Vagina (tissue), 2 donors: ENCODE data around the gene DNAJC25. TPM values are rescaled to one million over a fixed set of nuclear protein-coding genes. Genes with fewer than 3 reads are reported as not detected.

Source experiments
- DNase-seq, 2 donors: peaks; one replicate each; pipeline ENCODE4 v3.0.0-alpha.2; 2017; ENCODE audit errors: extremely low spot score in 2 of 2
- H3K27ac ChIP-seq: fragments of 200-600 bp; sonication (generic); one replicate; pipeline ENCODE4 v1.5.1; 2019
- H3K27me3 ChIP-seq: fragments of 200-600 bp; sonication (generic); one replicate; pipeline ENCODE4 v1.5.1; 2019
- H3K36me3 ChIP-seq, 2 donors: fragments of 200-600 bp; sonication (generic); one replicate each; pipeline ENCODE4 v1.5.1; 2017 to 2019
- H3K4me1 ChIP-seq: fragments of 200-600 bp; sonication (generic); one replicate; pipeline ENCODE4 v1.5.1; 2019
- H3K4me3 ChIP-seq, 2 donors: fragments of 200-600 bp; sonication (generic); 1 replicate in 1 of 2; 2 replicates in 1 of 2; pipeline ENCODE4 v1.5.1; 2016 to 2019
- H3K9me3 ChIP-seq: fragments of 200-600 bp; sonication (generic); one replicate; pipeline ENCODE4 v1.5.1; 2019
- CTCF ChIP-seq, 3 experiments: fragments of 450-650 bp in 2 of 3; fragments of 200-600 bp in 1 of 3; sonication (generic) in 1 of 3; IDR thresholded peaks; one replicate each; pipeline ENCODE4 v1.5.1; 2017 to 2019; ENCODE audit warnings: antibody characterized with exemption in 3 of 3, mild to moderate bottlenecking in 2 of 3, moderate library complexity in 2 of 3
- POLR2A ChIP-seq, 2 donors: fragments of 450-650 bp; IDR thresholded peaks; one replicate each; pipeline ENCODE4 v1.6.1; 2017; ENCODE audit warnings: antibody characterized with exemption in 2 of 2, mild to moderate bottlenecking in 2 of 2, moderate library complexity in 2 of 2
- POLR2AphosphoS5 ChIP-seq, 2 donors: sonication (generic); formaldehyde crosslinking; IDR thresholded peaks; one replicate each; pipeline ENCODE4 v1.9.0; 2017; ENCODE audit warnings: antibody characterized with exemption in 2 of 2, mild to moderate bottlenecking in 2 of 2, low read depth in 1 of 2; ENCODE audit not compliant: insufficient read depth in 1 of 2
- intact Hi-C: fragments of 100-400 bp; cut with DNase I; formaldehyde crosslinking; loops from one replicate; pipeline ENCODE4 v1.15.1; 2023
- total RNA-seq: library from RNA; depleted of rRNA; stranded (reverse); fragments of >200 nt; gene quantifications from one replicate; pipeline ENCODE4 v1.2.3, GENCODE V29; 2016

DNAJC25 gene
- total RNA-seq, 1 donor from 2014 or later: 6.1 TPM

GRCh38 chr9:111632060-111632459, 926 bp downstream of the DNAJC25 start:
- H3K9me3 ChIP-seq: no peaks in the 10 kb centered on the region
- H3K27me3 ChIP-seq: no peaks in the 10 kb centered on the region
- H3K36me3 ChIP-seq: no peaks in the 10 kb centered on the region
- peak overlapping the region; percentile 86 for H3K27ac ChIP-seq
- H3K4me1 ChIP-seq: peaks cover 48% of the 10 kb centered on the region
- no peak for TF ChIP-seq POLR2AphosphoS5 (IDR thresholded peaks at IDR 0.05; ENCODE audit: insufficient read depth in 1 of 2, low read depth in 1 of 2)
- TF ChIP-seq CTCF (IDR thresholded peaks at IDR 0.05): no peak
- TF ChIP-seq POLR2A (IDR thresholded peaks at IDR 0.05): no peak
- intact Hi-C loops: no loop called here
- DNase-seq: no peak
- peak overlapping the region; percentile 80 to 83 for H3K4me3 ChIP-seq

- H3K4me3 ChIP-seq: no peak overlapping the region
- no peaks in the 10 kb centered on the region for H3K36me3 ChIP-seq
- H3K9me3 ChIP-seq: no peaks in the 10 kb centered on the region
- intact Hi-C loops: no loop called here
- no peak overlapping the region for H3K27ac ChIP-seq
- DNase-seq: no peak
- H3K27me3 ChIP-seq: no peaks in the 10 kb centered on the region
- H3K4me1 ChIP-seq: peaks cover 48% of the 10 kb centered on the region
- TF ChIP-seq POLR2A (IDR thresholded peaks at IDR 0.05) (no peak), POLR2AphosphoS5 (IDR thresholded peaks at IDR 0.05; ENCODE audit: insufficient read depth in 1 of 2, low read depth in 1 of 2) (no peak), CTCF (IDR thresholded peaks at IDR 0.05) (no peak)
Measured at GRCh38 chr9:111632695-111633388, 1.7 kb downstream of the DNAJC25 start.

DNA sequence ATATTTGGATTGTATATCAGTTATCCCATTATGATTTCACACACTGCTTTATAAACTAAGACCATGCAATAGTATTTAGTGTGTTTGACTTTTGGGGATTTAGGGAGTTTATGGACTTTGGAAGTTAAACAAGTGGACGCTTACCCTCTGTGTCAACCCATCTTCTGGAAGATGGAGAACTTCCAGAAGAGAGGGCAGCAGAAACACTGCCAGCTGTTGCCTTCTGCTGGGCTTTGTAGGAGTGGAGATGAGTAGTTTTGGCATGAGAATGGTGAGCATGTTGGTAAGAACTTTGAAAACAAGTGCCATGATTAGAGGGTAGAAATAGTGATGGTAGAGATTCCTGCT, 2.2 kb downstream of the DNAJC25 start:
- Histone ChIP-seq H3K36me3 (no peaks in the 10 kb centered on the region), H3K4me1 (peaks cover 48% of the 10 kb centered on the region), H3K27ac (no peak overlapping the region), H3K4me3 (no peak overlapping the region), H3K9me3 (no peaks in the 10 kb centered on the region), H3K27me3 (no peaks in the 10 kb centered on the region)
- TF ChIP-seq POLR2A (IDR thresholded peaks at IDR 0.05): no peak
- no peak for TF ChIP-seq CTCF (IDR thresholded peaks at IDR 0.05)
- no peak for TF ChIP-seq POLR2AphosphoS5 (IDR thresholded peaks at IDR 0.05; ENCODE audit: insufficient read depth in 1 of 2, low read depth in 1 of 2)
- intact Hi-C loops: no loop called here
- no peak for DNase-seq

DNA sequence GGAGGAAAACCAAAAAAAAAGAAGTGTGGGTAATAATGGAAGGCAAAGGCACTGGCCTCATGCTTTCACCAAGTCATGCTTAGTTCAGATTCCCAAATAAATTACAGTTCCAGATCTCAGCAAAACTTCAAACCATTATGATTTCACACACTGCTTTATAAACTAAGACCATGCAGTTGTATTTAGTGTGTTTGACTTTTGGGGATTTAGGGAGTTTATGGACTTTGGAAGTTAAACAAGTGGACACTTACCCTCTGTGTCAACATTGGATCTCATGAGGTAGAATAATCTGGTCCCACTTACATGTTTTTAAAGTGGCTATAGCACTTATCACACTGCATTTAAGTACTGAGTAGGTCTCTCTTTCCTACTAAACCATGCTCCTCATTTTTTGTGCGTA, 3.7 kb downstream of the DNAJC25 start:
- H3K4me3 ChIP-seq: no peak overlapping the region
- H3K9me3 ChIP-seq: no peaks in the 10 kb centered on the region
- H3K4me1 ChIP-seq: peaks cover 52% of the 10 kb centered on the region
- TF ChIP-seq POLR2AphosphoS5 (IDR thresholded peaks at IDR 0.05; ENCODE audit: insufficient read depth in 1 of 2, low read depth in 1 of 2): no peak
- no peak for TF ChIP-seq CTCF (IDR thresholded peaks at IDR 0.05)
- no peaks in the 10 kb centered on the region for H3K27me3 ChIP-seq
- intact Hi-C loops: no loop called here
- no peaks in the 10 kb centered on the region for H3K36me3 ChIP-seq
- no peak for DNase-seq
- H3K27ac ChIP-seq: no peak overlapping the region

- Histone ChIP-seq H3K27me3 (no peaks in the 10 kb centered on the region), H3K9me3 (no peaks in the 10 kb centered on the region), H3K4me3 (no peak overlapping the region), H3K4me1 (peaks cover 39% of the 10 kb centered on the region), H3K36me3 (no peaks in the 10 kb centered on the region), H3K27ac (no peak overlapping the region)
- no peak for DNase-seq
- intact Hi-C loops: no loop called here
- TF ChIP-seq CTCF (IDR thresholded peaks at IDR 0.05): no peak
- no peak for TF ChIP-seq POLR2AphosphoS5 (IDR thresholded peaks at IDR 0.05; ENCODE audit: insufficient read depth in 1 of 2, low read depth in 1 of 2)
- TF ChIP-seq POLR2A (IDR thresholded peaks at IDR 0.05): no peak
Measured at GRCh38 chr9:111637421-111637950, 6.4 kb downstream of the DNAJC25 start.
